Osteocyte (in vitro differentiated cells): ENCODE measurements around the gene OTUD5. TPM values are rescaled to one million over a fixed set of nuclear protein-coding genes. Genes with fewer than 3 reads are reported as not detected.

Experiments used
- DNase-seq: peaks from one replicate; pipeline ENCODE4 v3.0.0; 2021; ENCODE audit warnings: mixed read lengths; ENCODE audit not compliant: unreplicated experiment; ENCODE audit errors: extremely low spot score
- H3K27ac Mint-ChIP-seq: one replicate; pipeline ENCODE4 v1.8.0; 2021; ENCODE audit warnings: mild to moderate bottlenecking, mixed read lengths; ENCODE audit not compliant: unreplicated experiment
- H3K27me3 Mint-ChIP-seq: one replicate; pipeline ENCODE4 v1.8.0; 2021; ENCODE audit warnings: mixed read lengths; ENCODE audit not compliant: unreplicated experiment
- H3K36me3 Mint-ChIP-seq: one replicate; pipeline ENCODE4 v1.8.0; 2021; ENCODE audit warnings: mixed read lengths; ENCODE audit not compliant: unreplicated experiment
- H3K4me1 Mint-ChIP-seq: one replicate; pipeline ENCODE4 v1.8.0; 2021; ENCODE audit warnings: mixed read lengths; ENCODE audit not compliant: unreplicated experiment
- H3K4me3 Mint-ChIP-seq: one replicate; pipeline ENCODE4 v1.8.0; 2021; ENCODE audit warnings: mild to moderate bottlenecking, moderate library complexity, mixed read lengths; ENCODE audit not compliant: unreplicated experiment
- H3K9me3 Mint-ChIP-seq: one replicate; pipeline ENCODE4 v1.8.0; 2021; ENCODE audit warnings: mixed read lengths; ENCODE audit not compliant: unreplicated experiment
- CTCF ChIP-seq: fragments of 200-600 bp; sonication (generic); IDR thresholded peaks from 2 replicates; pipeline ENCODE4 v1.5.0; 2021; ENCODE audit warnings: antibody characterized with exemption, mild to moderate bottlenecking, moderate library complexity
- total RNA-seq: library from RNA; stranded (reverse); gene quantifications from 2 replicates; pipeline ENCODE4 v1.2.1, GENCODE V29; 2021

The OTUD5 gene
- total RNA-seq, 1 donor from 2014 or later, result 57.4 TPM

DNA sequence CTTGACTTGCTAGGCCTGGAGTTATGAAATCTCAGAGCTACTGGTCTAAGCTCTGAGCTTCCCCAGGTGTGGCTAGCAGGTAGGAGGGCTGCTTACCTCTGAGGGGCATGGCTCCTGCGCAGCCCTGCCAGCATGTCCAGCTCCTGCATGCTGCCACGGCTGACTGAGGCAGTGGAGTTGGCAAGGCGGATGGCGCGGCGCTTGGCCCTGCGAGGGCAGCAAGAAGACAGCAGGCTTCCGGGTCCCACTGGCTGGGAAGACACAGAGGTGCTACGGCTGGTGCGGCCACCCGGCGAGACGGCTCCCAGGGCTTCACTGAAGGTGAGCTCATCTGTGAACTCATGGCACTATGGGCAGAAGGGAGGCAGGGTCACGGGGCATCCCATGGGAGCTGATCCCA, 8.6 kb upstream of the OTUD5 start:
- Mint-ChIP-seq H3K4me1 (peaks cover 9% of the 10 kb centered on the region), H3K27me3 (no peaks in the 10 kb centered on the region), H3K9me3 (no peaks in the 10 kb centered on the region), H3K27ac (no peak overlapping the region), H3K4me3 (no peak overlapping the region), H3K36me3 (peaks cover 2% of the 10 kb centered on the region)
- DNase-seq, result no peak
- TF ChIP-seq CTCF, result no peak

DNA sequence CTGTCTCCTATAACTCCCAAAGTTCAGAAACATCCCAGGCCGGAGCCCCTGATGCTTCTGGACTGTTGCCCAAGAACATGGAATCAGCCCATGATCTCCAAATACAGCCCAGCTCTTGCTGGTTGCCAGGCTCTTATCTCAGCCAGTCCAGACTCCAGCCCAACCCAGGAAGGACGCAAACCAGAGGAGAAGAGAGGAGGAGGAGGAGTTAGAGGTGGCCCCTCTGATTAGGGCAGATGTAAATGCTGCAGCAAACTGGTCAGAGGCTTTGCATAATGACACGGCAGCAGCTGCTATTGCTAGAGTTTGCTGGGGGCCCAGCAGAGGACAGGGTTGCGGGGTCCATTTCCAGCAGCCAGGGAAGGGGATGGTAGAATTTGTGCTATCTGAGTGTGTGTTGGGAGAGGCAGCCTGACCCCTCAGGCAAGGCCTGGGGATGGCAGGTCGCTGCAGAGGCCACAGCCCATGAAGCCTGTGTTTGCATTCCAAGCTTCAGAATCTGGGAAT, 4.2 kb upstream of the OTUD5 start:
- TF ChIP-seq CTCF, result no peak
- H3K27me3 Mint-ChIP-seq, result no peaks in the 10 kb centered on the region
- no peak for DNase-seq
- peaks cover 2% of the 10 kb centered on the region for H3K36me3 Mint-ChIP-seq
- H3K4me1 Mint-ChIP-seq, result no peaks in the 10 kb centered on the region
- H3K4me3 Mint-ChIP-seq, result no peak overlapping the region
- no peak overlapping the region for H3K27ac Mint-ChIP-seq
- no peaks in the 10 kb centered on the region for H3K9me3 Mint-ChIP-seq

GRCh38 chrX:48960291-48960690, 2.9 kb upstream of the OTUD5 start:
- Mint-ChIP-seq H3K4me3 (no peak overlapping the region), H3K27me3 (no peaks in the 10 kb centered on the region), H3K4me1 (peaks cover 9% of the 10 kb centered on the region), H3K36me3 (peaks cover under 1% of the 10 kb centered on the region), H3K9me3 (no peaks in the 10 kb centered on the region), H3K27ac (no peak overlapping the region)
- no peak for TF ChIP-seq CTCF
- no peak for DNase-seq

- Mint-ChIP-seq H3K36me3 (peaks cover 2% of the 10 kb centered on the region), H3K27ac (peak overlapping the region; percentile 100), H3K27me3 (no peaks in the 10 kb centered on the region), H3K4me1 (peaks cover 15% of the 10 kb centered on the region), H3K9me3 (no peaks in the 10 kb centered on the region), H3K4me3 (peak overlapping the region; percentile 97)
- no peak for TF ChIP-seq CTCF
- DNase-seq, result no peak
Observed at GRCh38 chrX:48958635-48959094, 1.3 kb upstream of the OTUD5 start.

GRCh38 chrX:48957827-48958634, 624 bp upstream of the OTUD5 start:
- H3K4me3 Mint-ChIP-seq, result peak overlapping the region; percentile 97
- H3K36me3 Mint-ChIP-seq, result peaks cover 2% of the 10 kb centered on the region
- no peaks in the 10 kb centered on the region for H3K27me3 Mint-ChIP-seq
- peak; percentile 98 for DNase-seq
- H3K9me3 Mint-ChIP-seq, result no peaks in the 10 kb centered on the region
- no peak for TF ChIP-seq CTCF
- H3K27ac Mint-ChIP-seq, result peak overlapping the region; percentile 100
- peaks cover 16% of the 10 kb centered on the region for H3K4me1 Mint-ChIP-seq
